Liver (tissue), 9 donors: Measurements from ENCODE around the gene CBY3. TPM values are rescaled to one million over a fixed set of nuclear protein-coding genes. Genes with fewer than 3 reads are reported as not detected.

Experiments used
- DNase-seq: peaks from one replicate; pipeline ENCODE4 v3.0.0-alpha.2; 2017; ENCODE audit warnings: low spot score
- H3K27ac ChIP-seq, 2 donors: one replicate each; pipeline ENCODE4 v1.7.0; 2013; ENCODE audit warnings: inconsistent platforms in 2 of 2, low read length in 2 of 2, control low read depth in 1 of 2, low read depth in 1 of 2, mild to moderate bottlenecking in 1 of 2
- H3K27me3 ChIP-seq, 4 donors: one replicate each; pipeline versions ENCODE4 v1.6.1 to v1.7.0; 2013; ENCODE audit warnings: low read length in 3 of 4, inconsistent platforms in 1 of 4, mild to moderate bottlenecking in 1 of 4, moderate library complexity in 1 of 4; ENCODE audit not compliant: control insufficient read depth in 4 of 4, insufficient read depth in 4 of 4
- H3K36me3 ChIP-seq, 4 donors: one replicate each; pipeline versions ENCODE4 v1.6.1 to v1.7.0; 2013; ENCODE audit warnings: low read length in 3 of 4, mild to moderate bottlenecking in 3 of 4, low read depth in 1 of 4, moderate library complexity in 1 of 4; ENCODE audit not compliant: control insufficient read depth in 4 of 4, insufficient read depth in 3 of 4
- H3K4me1 ChIP-seq, 4 donors: one replicate each; pipeline versions ENCODE4 v1.6.1 to v1.7.0; 2013; ENCODE audit warnings: low read length in 3 of 4, mild to moderate bottlenecking in 3 of 4, moderate library complexity in 1 of 4; ENCODE audit not compliant: control insufficient read depth in 4 of 4, insufficient read depth in 4 of 4
- H3K4me3 ChIP-seq, 3 donors: one replicate each; pipeline versions ENCODE4 v1.6.1 to v1.7.0; 2013; ENCODE audit warnings: low read length in 3 of 3, control low read depth in 1 of 3, low read depth in 1 of 3, mild to moderate bottlenecking in 1 of 3
- H3K9ac ChIP-seq, 2 donors: one replicate each; pipeline ENCODE4 v1.7.0; 2013; ENCODE audit warnings: low read length in 2 of 2, mild to moderate bottlenecking in 2 of 2, moderate library complexity in 2 of 2, control low read depth in 1 of 2, low read depth in 1 of 2
- H3K9me3 ChIP-seq, 4 donors: one replicate each; pipeline versions ENCODE4 v1.6.1 to v1.7.0; 2013; ENCODE audit warnings: low read length in 3 of 4; ENCODE audit not compliant: control insufficient read depth in 4 of 4
- FOXA2 ChIP-seq: IDR thresholded peaks from 2 replicates; pipeline ENCODE4 v1.6.1; 2016; ENCODE audit warnings: antibody characterized with exemption
- GABPA ChIP-seq, 2 donors: IDR thresholded peaks in 1 of 2; conservative IDR thresholded peaks in 1 of 2; 2 replicates each; pipeline ENCODE4 v1.6.1; 2016; ENCODE audit warnings: antibody characterized with exemption in 2 of 2, mild to moderate bottlenecking in 1 of 2, moderate library complexity in 1 of 2
- HNF4A ChIP-seq, 2 donors: conservative IDR thresholded peaks; 2 replicates each; pipeline ENCODE4 v1.6.1; 2016; ENCODE audit warnings: antibody characterized with exemption in 2 of 2, mild to moderate bottlenecking in 2 of 2
- HNF4G ChIP-seq: IDR thresholded peaks from 2 replicates; pipeline ENCODE4 v1.6.1; 2016; ENCODE audit warnings: antibody characterized with exemption
- JUND ChIP-seq, 2 donors: IDR thresholded peaks; 2 replicates each; pipeline ENCODE4 v1.6.1; 2016; ENCODE audit warnings: antibody characterized with exemption in 2 of 2
- NR2F2 ChIP-seq: IDR thresholded peaks from 2 replicates; pipeline ENCODE4 v1.6.1; 2016; ENCODE audit warnings: antibody characterized with exemption
- RAD21 ChIP-seq, 2 donors: IDR thresholded peaks; 2 replicates each; pipeline ENCODE4 v1.6.1; 2016; ENCODE audit warnings: antibody characterized with exemption in 2 of 2, mild to moderate bottlenecking in 2 of 2
- RXRA ChIP-seq, 2 donors: IDR thresholded peaks; 2 replicates each; pipeline ENCODE4 v1.6.1; 2017 to 2018; ENCODE audit warnings: antibody characterized with exemption in 2 of 2, mild to moderate bottlenecking in 1 of 2
- SP1 ChIP-seq: IDR thresholded peaks from 2 replicates; pipeline ENCODE4 v1.6.1; 2018; ENCODE audit warnings: antibody characterized with exemption, mild to moderate bottlenecking
- TAF1 ChIP-seq: conservative IDR thresholded peaks from 2 replicates; pipeline ENCODE4 v1.6.1; 2016; ENCODE audit warnings: antibody characterized with exemption, mild to moderate bottlenecking
- YY1 ChIP-seq: IDR thresholded peaks from 2 replicates; pipeline ENCODE4 v1.6.1; 2016; ENCODE audit warnings: antibody characterized with exemption, mild to moderate bottlenecking
- WGBS: extraction: QIAGEN DNeasy Blood & Tissue Kit; methylation state at CpG from one replicate; pipeline ENCODE4 v1.1.7; 2013; 5-methylcytosine and 5-hydroxymethylcytosine counted together
- polyA plus RNA-seq, 2 donors: library from polyadenylated mRNA; stranded (reverse) in 1 of 2; unstranded in 1 of 2; fragments of 200-250 nt in 1 of 2; fragments of >200 nt in 1 of 2; fragmentation: Nextera tagmentation in 1 of 2; extraction: Ambion mirVana in 1 of 2; gene quantifications; one replicate each; pipeline versions ENCODE4 v1.2.1 to v1.2.3, GENCODE V29; 2013 to 2015
- total RNA-seq, 2 donors: library from RNA; depleted of rRNA; stranded (reverse); fragments of >200 nt; gene quantifications; one replicate each; pipeline ENCODE4 v1.2.3, GENCODE V29; 2014
- TF ChIP-seq, protein P1 (sequence below): IDR thresholded peaks from 2 replicates; pipeline ENCODE4 v1.6.1; 2016; ENCODE audit warnings: antibody characterized with exemption
- TF ChIP-seq, protein P2 (sequence below): IDR thresholded peaks from 2 replicates; pipeline ENCODE4 v1.6.1; 2016; ENCODE audit warnings: antibody characterized with exemption
- TF ChIP-seq, protein P3 (sequence below): IDR thresholded peaks from 2 replicates; pipeline ENCODE4 v1.6.1; 2016; ENCODE audit warnings: antibody characterized with exemption
- TF ChIP-seq, protein P4 (sequence below): IDR thresholded peaks from 2 replicates; pipeline ENCODE4 v1.6.1; 2016; ENCODE audit warnings: antibody characterized with exemption, mild to moderate bottlenecking
- donor health status: healthy.
- donor health status: healthy.
- donor health status: healthy.
- donor health status: healthy.
- donor health status: healthy.

The CBY3 gene
- total and polyA plus RNA-seq, 4 donors = not detected

DNA sequence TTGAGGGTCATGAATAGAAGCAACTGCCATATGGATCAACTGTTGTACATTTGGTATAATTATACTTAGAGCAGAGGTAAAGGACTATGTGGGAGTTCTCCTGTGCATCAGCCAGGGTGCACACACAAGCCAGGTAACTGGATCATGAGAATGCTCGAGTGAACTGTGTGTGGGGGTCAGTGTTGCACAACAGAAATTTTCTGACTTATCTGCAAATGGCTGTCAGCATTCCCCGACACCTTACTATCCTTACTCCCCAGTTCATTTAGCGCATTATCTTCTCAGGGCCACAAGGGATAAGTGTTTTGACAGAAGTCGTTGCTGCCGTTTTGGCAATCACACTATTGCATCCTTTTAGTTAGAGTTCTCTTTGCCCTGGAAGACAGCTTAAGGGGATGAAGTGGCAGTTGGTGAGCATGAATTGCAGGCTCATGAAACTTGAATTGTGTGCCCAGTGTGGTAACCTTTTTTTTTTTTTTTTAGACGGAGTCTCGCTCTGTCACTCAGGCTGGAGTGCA lies 19.6 kb upstream of the CBY3 start:
- 26% methylated on average over 7 of the region's 7 CpGs for WGBS
- TF ChIP-seq HNF4A (conservative IDR thresholded peaks at IDR 0.05) (peak in 1 of 2 donors; percentile 52), NR2F2 (no peak), YY1 (peak; percentile 59), RAD21 (IDR thresholded peaks at IDR 0.05) (peak; percentile 46 to 55), RXRA (IDR thresholded peaks at IDR 0.05) (peak; percentile 70 to 74), TAF1 (no peak), FOXA2 (no peak)
- Histone ChIP-seq H3K27ac (peak overlapping the region; percentile 96 to 98), H3K4me3 (peak overlapping the region; percentile 47 to 87 (median 57)), H3K9ac (peak overlapping the region; percentile 87 to 100), H3K9me3 (no peaks in the 10 kb centered on the region), H3K27me3 (no peaks in the 10 kb centered on the region), H3K36me3 (peaks cover 2 to 10% (median 4%) of the 10 kb centered on the region in 4 donors), H3K4me1 (peaks cover 3 to 29% (median 13%) of the 10 kb centered on the region in 4 donors)
- DNase-seq = peak; percentile 45

DNA sequence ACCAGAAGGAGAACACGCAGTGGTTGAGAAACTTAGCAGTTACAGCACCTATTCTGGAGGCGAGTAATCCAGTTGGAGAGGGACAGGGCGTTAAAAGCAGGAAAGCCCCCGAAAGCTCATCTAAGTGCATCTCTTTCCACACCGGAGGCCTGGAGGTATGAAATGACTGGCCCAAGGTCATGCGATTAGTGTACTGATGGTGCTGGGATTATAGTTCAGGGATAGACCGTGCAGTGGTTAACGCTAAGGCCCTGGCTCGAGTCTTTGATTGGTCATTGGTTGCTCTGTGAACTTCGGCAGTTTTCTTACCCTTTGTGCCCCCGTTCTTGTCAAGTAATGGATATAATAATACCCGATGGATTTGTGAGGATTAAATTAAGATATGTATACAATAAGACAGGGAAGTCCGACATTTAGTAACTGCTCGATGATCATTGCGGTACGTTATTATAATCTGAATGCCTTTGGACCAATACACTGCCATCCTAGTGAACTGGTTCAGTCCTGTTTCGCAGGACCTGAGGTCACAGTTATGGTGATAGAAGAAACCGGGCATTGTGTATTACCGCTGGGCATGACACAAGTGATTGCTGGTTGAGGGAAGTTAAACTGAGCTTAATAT lies 18.9 kb upstream of the CBY3 start:
- H3K4me3 ChIP-seq = peak overlapping the region; percentile 80 to 99 (median 87)
- H3K4me1 ChIP-seq = peaks cover 3 to 29% (median 13%) of the 10 kb centered on the region in 4 donors
- DNase-seq = peak; percentile 47
- H3K27ac ChIP-seq = peak overlapping the region; percentile 96 to 98
- WGBS = under 1% methylated on average over 19 of the region's 19 CpGs
- peaks cover 2 to 10% (median 4%) of the 10 kb centered on the region in 4 donors for H3K36me3 ChIP-seq
- H3K9ac ChIP-seq = peak overlapping the region; percentile 87 to 100
- TF ChIP-seq, protein P1, sequence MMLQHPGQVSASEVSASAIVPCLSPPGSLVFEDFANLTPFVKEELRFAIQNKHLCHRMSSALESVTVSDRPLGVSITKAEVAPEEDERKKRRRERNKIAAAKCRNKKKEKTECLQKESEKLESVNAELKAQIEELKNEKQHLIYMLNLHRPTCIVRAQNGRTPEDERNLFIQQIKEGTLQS = no peak
- peak; percentile 64 for TF ChIP-seq YY1
- TF ChIP-seq HNF4G = no peak
- peak; percentile 35 for TF ChIP-seq TAF1
- TF ChIP-seq, protein P2, sequence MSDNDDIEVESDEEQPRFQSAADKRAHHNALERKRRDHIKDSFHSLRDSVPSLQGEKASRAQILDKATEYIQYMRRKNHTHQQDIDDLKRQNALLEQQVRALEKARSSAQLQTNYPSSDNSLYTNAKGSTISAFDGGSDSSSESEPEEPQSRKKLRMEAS = no peak
- TF ChIP-seq, protein P3, sequence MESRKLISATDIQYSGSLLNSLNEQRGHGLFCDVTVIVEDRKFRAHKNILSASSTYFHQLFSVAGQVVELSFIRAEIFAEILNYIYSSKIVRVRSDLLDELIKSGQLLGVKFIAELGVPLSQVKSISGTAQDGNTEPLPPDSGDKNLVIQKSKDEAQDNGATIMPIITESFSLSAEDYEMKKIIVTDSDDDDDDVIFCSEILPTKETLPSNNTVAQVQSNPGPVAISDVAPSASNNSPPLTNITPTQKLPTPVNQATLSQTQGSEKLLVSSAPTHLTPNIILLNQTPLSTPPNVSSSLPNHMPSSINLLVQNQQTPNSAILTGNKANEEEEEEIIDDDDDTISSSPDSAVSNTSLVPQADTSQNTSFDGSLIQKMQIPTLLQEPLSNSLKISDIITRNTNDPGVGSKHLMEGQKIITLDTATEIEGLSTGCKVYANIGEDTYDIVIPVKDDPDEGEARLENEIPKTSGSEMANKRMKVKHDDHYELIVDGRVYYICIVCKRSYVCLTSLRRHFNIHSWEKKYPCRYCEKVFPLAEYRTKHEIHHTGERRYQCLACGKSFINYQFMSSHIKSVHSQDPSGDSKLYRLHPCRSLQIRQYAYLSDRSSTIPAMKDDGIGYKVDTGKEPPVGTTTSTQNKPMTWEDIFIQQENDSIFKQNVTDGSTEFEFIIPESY = no peak
- H3K27me3 ChIP-seq = no peaks in the 10 kb centered on the region
- no peaks in the 10 kb centered on the region for H3K9me3 ChIP-seq

DNA sequence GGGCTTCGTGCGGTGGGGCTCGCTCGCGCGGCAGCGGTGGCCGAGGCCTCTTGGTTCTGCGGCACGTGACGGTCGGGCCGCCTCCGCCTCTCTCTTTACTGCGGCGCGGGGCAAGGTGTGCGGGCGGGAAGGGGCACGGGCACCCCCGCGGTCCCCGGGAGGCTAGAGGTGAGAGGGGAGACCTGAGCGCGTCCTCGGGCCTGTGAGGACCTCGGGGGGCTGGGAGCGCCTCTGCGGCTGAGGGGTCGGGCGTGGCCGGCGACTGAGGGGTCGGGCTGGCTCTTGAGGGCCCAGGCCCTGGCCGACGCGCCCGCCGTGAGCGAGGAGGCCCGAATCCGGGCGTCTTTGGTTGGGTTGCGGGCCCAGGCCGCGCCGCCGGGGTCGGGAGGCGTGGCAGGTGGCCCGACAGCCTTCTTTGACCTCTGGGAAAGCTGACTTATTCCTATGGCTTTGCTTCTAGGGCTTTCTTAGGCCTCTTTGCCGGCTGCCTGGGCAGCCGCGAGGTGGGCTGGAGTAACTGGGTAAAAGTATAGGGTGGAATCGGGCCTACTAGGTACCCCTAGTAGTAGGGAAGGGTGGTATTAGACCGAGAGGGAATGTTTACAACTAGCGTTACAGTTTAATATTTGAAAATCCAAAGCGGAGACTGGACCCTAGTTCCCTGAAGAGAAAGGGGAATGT lies 18.2 kb upstream of the CBY3 start, which contains the start of gene CANX:
Gene CANX, plus strand, starts transcription at position 33 of the 681 bp plus-strand sequence. CDS start 6,715 bp downstream, outside the sequence.
- Histone ChIP-seq H3K4me1 (peaks cover 3 to 29% (median 13%) of the 10 kb centered on the region in 4 donors), H3K27ac (peak within 1 kb of the TSS; percentile 97 to 98), H3K4me3 (peak within 1 kb of the TSS; percentile 80 to 99 (median 87)), H3K9me3 (no peaks in the 10 kb centered on the region), H3K9ac (peak within 1 kb of the TSS; percentile 87 to 100), H3K36me3 (peaks cover 2 to 9% (median 3%) of the 10 kb centered on the region in 4 donors), H3K27me3 (no peaks in the 10 kb centered on the region)
- DNase-seq = no peak
- WGBS = under 1% methylated on average over 58 of the region's 58 CpGs
- TF ChIP-seq GABPA (IDR thresholded peaks at IDR 0.05 in 1 of 2, conservative IDR thresholded peaks at IDR 0.05 in 1 of 2) = no peak
- TF ChIP-seq SP1 = no peak
- TF ChIP-seq, protein P4, sequence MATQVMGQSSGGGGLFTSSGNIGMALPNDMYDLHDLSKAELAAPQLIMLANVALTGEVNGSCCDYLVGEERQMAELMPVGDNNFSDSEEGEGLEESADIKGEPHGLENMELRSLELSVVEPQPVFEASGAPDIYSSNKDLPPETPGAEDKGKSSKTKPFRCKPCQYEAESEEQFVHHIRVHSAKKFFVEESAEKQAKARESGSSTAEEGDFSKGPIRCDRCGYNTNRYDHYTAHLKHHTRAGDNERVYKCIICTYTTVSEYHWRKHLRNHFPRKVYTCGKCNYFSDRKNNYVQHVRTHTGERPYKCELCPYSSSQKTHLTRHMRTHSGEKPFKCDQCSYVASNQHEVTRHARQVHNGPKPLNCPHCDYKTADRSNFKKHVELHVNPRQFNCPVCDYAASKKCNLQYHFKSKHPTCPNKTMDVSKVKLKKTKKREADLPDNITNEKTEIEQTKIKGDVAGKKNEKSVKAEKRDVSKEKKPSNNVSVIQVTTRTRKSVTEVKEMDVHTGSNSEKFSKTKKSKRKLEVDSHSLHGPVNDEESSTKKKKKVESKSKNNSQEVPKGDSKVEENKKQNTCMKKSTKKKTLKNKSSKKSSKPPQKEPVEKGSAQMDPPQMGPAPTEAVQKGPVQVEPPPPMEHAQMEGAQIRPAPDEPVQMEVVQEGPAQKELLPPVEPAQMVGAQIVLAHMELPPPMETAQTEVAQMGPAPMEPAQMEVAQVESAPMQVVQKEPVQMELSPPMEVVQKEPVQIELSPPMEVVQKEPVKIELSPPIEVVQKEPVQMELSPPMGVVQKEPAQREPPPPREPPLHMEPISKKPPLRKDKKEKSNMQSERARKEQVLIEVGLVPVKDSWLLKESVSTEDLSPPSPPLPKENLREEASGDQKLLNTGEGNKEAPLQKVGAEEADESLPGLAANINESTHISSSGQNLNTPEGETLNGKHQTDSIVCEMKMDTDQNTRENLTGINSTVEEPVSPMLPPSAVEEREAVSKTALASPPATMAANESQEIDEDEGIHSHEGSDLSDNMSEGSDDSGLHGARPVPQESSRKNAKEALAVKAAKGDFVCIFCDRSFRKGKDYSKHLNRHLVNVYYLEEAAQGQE = no peak
- TF ChIP-seq FOXA2 = no peak
- TF ChIP-seq, protein P1 = no peak
- TF ChIP-seq RAD21 (IDR thresholded peaks at IDR 0.05) = no peak
- no peak for TF ChIP-seq JUND (IDR thresholded peaks at IDR 0.05)
- TF ChIP-seq, protein P2 = no peak
